K562 (cell line): ENCODE measurements around the gene FAM177B. TPM values are rescaled to one million over a fixed set of nuclear protein-coding genes. Genes with fewer than 3 reads are reported as not detected.

Source experiments
- CBX1 ChIP-seq: sonication (generic); IDR thresholded peaks from 2 replicates; pipeline ENCODE4 v1.6.1; 2016; ENCODE audit warnings: antibody characterized with exemption, low read depth, mild to moderate bottlenecking
- ETV6 ChIP-seq, 3 experiments: fragments of 150-350 bp in 1 of 3; sonication (generic) in 1 of 3; formaldehyde crosslinking in 1 of 3; IDR thresholded peaks; 2 replicates each; pipeline versions ENCODE4 v1.6.1 to v1.8.0; 2014 to 2022; ENCODE audit warnings: borderline replicate concordance in 2 of 3, low read depth in 2 of 3, antibody characterized with exemption in 1 of 3, low read length in 1 of 3, mild to moderate bottlenecking in 1 of 3, missing genetic modification reagents in 1 of 3
- EWSR1 ChIP-seq: fragments of 450-650 bp; IDR thresholded peaks from 2 replicates; pipeline ENCODE4 v1.6.1; 2018; ENCODE audit warnings: borderline replicate concordance, mild to moderate bottlenecking, low read depth, moderate library complexity; ENCODE audit not compliant: partially characterized antibody
- KDM1A ChIP-seq, 2 experiments: fragments of 450-650 bp; IDR thresholded peaks; 2 replicates each; pipeline ENCODE4 v1.6.1; 2016; ENCODE audit warnings: mild to moderate bottlenecking in 2 of 2
- KLF10 ChIP-seq: fragments of 250-450 bp; sonication (Bioruptor Pico); IDR thresholded peaks from 2 replicates; pipeline ENCODE4 v1.6.1; 2021; ENCODE audit warnings: matching md5 sums
- LCOR ChIP-seq: sonication (generic); formaldehyde crosslinking; IDR thresholded peaks from 2 replicates; pipeline ENCODE4 v1.8.0; 2022; ENCODE audit warnings: mild to moderate bottlenecking, missing genetic modification reagents
- MEIS2 ChIP-seq: fragments of 450-650 bp; IDR thresholded peaks from 2 replicates; pipeline ENCODE4 v1.6.1; 2014; ENCODE audit warnings: mild to moderate bottlenecking; ENCODE audit not compliant: partially characterized antibody
- NR2C1 ChIP-seq, 2 experiments: fragments of 450-650 bp; IDR thresholded peaks; 2 replicates each; pipeline ENCODE4 v1.6.1; 2017; ENCODE audit warnings: mild to moderate bottlenecking in 2 of 2, antibody characterized with exemption in 1 of 2, inconsistent platforms in 1 of 2, missing compliant biosample characterization in 1 of 2, missing genetic modification characterization in 1 of 2
- RNF2 ChIP-seq: sonication (generic); IDR thresholded peaks from 2 replicates; pipeline ENCODE4 v1.6.1; 2016
- SFPQ ChIP-seq: fragments of 200-400 bp; formaldehyde crosslinking; IDR thresholded peaks from 2 replicates; pipeline ENCODE4 v1.6.1; 2017; ENCODE audit warnings: mild to moderate bottlenecking, low read depth, low read length, moderate library complexity
- SLC30A9 ChIP-seq: fragments of 250-450 bp; sonication (Bioruptor Pico); IDR thresholded peaks from 2 replicates; pipeline ENCODE4 v1.8.0; 2022; ENCODE audit warnings: mild to moderate bottlenecking, moderate library complexity
- TAF15 ChIP-seq: fragments of 200-400 bp; formaldehyde crosslinking; IDR thresholded peaks from 2 replicates; pipeline ENCODE4 v1.6.1; 2017; ENCODE audit warnings: mild to moderate bottlenecking, low read depth, low read length, moderate library complexity
- TBP ChIP-seq: optimal IDR thresholded peaks from 2 replicates; pipeline ENCODE3; 2011; ENCODE audit warnings: low read depth, low read length, improper control_type of control experiment
- TRIM28 ChIP-seq: fragments of 450-650 bp; IDR thresholded peaks from 2 replicates; pipeline ENCODE4 v1.6.1; 2017
- ZBTB49 ChIP-seq: sonication (generic); formaldehyde crosslinking; IDR thresholded peaks from 2 replicates; pipeline ENCODE4 v1.8.0; 2022; ENCODE audit warnings: missing genetic modification reagents, mild to moderate bottlenecking, borderline replicate concordance
- ZNF217 ChIP-seq: sonication (generic); formaldehyde crosslinking; IDR thresholded peaks from 2 replicates; pipeline ENCODE4 v1.8.0; 2022; ENCODE audit warnings: mild to moderate bottlenecking, missing genetic modification reagents
- ZNF384 ChIP-seq: IDR thresholded peaks from 2 replicates; pipeline ENCODE4 v1.6.1; 2012; ENCODE audit warnings: low read depth, low read length, improper control_type of control experiment
- ZNF398 ChIP-seq: fragments of 250-450 bp; sonication (Bioruptor Pico); IDR thresholded peaks from 2 replicates; pipeline ENCODE4 v1.8.0; 2021; ENCODE audit warnings: moderate library complexity, mild to moderate bottlenecking, inconsistent platforms
- ZNF655 ChIP-seq: fragments of 250-450 bp; sonication (Bioruptor Pico); IDR thresholded peaks from 2 replicates; pipeline ENCODE4 v1.5.0; 2021
- polyA plus RNA-seq, 8 experiments: library from polyadenylated mRNA; depleted of rRNA in 4 of 8; stranded (reverse) in 5 of 8; unstranded in 3 of 8; fragments of >200 nt; fragmentation: Nextera tagmentation in 2 of 8; fragmentation: Illumina TruSeq in 1 of 8; extraction: Ambion mirVana in 2 of 8; extraction: Trizol in 1 of 8; gene quantifications; 2 replicates each; pipeline versions ENCODE4 v1.2.1 to v1.2.3, GENCODE V29; 2011 to 2014; ENCODE audit warnings: inconsistent platforms in 1 of 8, missing spikeins in 1 of 8
- total RNA-seq, 7 experiments: library from RNA; depleted of rRNA in 6 of 7; stranded (reverse); fragments of >200 nt in 6 of 7; fragmentation: Illumina TruSeq in 2 of 7; extraction: Trizol in 2 of 7; gene quantifications; 2 replicates each; pipeline versions ENCODE4 v1.2.1 to v1.2.3, GENCODE V29; 2011 to 2021; ENCODE audit warnings: low replicate concordance in 1 of 7

FAM177B gene
- total and polyA plus RNA-seq, 9 of the 15 experiments (the other 6 are each of a cell fraction or from before 2014, with no cell fraction given): not detected

GRCh38 chr1:222711319-222712252 lies 25.4 kb upstream of the FAM177B start (continued):
- no peak for TF ChIP-seq SFPQ
- no peak for TF ChIP-seq TAF15
- TF ChIP-seq ZNF384: no peak
- peak; percentile 59 to 76; a peak in 3 of 4 replicates for TF ChIP-seq KDM1A (IDR thresholded peaks at IDR 0.05)
- TF ChIP-seq ZNF398 (CRISPR knock-in tag): no peak
- no peak for TF ChIP-seq TRIM28
- TF ChIP-seq NR2C1 (IDR thresholded peaks at IDR 0.05): no peak
- no peak for TF ChIP-seq NR2C1 (tag; IDR thresholded peaks at IDR 0.05)
- no peak for TF ChIP-seq KLF10 (CRISPR knock-in tag)
- no peak for TF ChIP-seq ZNF217
- peak; percentile 83 for TF ChIP-seq RNF2
- TF ChIP-seq ZNF655 (CRISPR knock-in tag): no peak
- TF ChIP-seq CBX1: no peak
- peak; percentile 96 for TF ChIP-seq MEIS2
- no peak for TF ChIP-seq ZBTB49
- TF ChIP-seq LCOR: peak; percentile 73
- peak; percentile 45 for TF ChIP-seq TBP
- no peak for TF ChIP-seq EWSR1
- no peak for TF ChIP-seq ETV6 (IDR thresholded peaks at IDR 0.05; ENCODE audit: borderline replicate concordance in 1 of 2, low read depth in 2 of 2, low read length in 1 of 2)
- no peak for TF ChIP-seq ETV6 (CRISPR knock-in tag; IDR thresholded peaks at IDR 0.05; ENCODE audit: borderline replicate concordance)
- TF ChIP-seq SLC30A9 (CRISPR knock-in tag): no peak
